Measurements from ENCODE around the gene NXPH4.
A peak's percentile ranks its signal among the peaks of the same experiment; 100 is the strongest.

The NXPH4 gene

GRCh38 chr12:57219993-57220754, 3.6 kb downstream of the NXPH4 start:
- no peak for DNase-seq

GRCh38 chr12:57220770-57221168, 4.2 kb downstream of the NXPH4 start:
- DNase-seq = no peak

DNA sequence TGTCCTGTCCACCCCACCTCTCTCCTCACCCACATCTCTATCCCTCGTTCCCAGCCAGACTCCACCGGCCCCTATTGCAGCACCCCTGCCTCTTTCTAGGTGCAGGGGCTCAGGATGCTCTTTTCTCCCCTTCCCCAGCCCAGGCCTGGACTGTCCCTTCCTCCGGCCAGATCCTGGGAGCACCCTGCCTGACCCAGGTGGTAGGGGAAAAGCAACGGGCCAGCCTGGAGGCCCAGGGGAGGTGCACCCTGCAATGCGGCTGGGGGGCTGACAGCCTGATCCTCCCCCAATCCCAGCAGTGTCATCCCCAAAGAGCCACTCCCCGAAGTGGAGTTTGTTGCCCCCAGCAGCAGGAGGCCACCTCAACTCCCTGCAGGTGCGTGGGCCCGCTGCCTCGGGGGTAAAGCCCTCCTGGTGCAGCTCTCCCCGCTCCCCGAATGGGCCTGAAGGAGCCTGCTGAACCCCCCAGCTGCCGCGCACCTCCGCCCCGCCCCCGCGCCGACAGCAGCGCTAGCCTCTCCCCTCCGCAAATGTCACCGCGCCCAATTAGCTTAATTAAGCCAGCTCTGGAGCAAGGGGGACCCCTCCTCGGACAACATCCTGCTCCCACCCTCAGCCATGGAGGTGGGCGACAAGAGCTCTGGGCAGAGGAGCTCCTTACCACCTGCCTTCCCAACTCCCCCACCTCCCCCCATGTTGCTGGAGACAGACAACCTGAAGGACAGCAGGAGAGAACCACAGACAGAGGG, 4.7 kb downstream of the NXPH4 start:
- no peak for DNase-seq

DNA sequence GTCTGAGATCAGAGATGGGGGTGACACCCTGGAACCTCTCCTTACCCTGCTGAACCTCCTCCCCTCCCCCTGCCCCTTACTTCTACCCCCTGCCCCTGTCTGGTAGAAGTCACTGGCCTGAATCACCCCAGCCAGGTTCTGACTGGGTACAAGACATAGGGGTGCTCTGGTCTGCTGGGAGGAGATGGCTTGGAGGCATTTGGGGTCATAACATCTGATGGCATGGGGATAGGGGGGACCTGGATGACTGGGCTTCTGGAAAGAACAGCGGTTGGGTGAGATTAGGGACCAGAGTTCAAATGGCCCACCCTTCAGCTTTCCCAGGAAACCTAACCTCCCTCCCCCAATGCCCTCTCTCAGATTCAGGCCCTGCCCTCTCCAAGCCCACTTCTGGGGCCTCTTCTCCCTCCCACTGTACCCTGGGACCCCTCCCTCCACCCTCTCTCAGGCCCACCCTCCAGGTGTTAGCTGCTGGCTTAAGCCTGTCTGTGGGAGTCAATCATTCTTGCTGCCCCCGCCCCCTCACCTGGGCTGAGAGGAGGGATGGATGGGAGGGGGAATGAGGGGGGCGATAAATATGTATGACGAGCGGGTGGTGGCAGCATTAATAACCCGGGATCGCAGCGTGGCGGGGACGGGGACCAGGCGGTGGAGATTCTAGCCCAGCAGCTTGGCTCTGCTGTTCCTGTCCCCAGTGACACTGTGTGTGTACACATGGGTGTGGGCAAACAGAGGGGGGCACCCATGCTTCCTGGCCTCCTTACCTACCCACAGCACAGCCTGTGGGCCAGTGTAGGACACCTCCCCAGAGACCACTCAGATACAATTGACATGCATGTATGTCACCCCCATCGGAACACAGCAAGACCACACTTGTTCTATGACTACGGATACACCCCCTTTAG, 5.9 kb downstream of the NXPH4 start:
- DNase-seq = no peak

GRCh38 chr12:57223191-57224165, 6.9 kb downstream of the NXPH4 start:
- DNase-seq = no peak

GRCh38 chr12:57224278-57224972, 7.8 kb downstream of the NXPH4 start:
- DNase-seq = no peak

GRCh38 chr12:57224973-57225679, 8.5 kb downstream of the NXPH4 start:
- DNase-seq = peak in 1 of 2 donors; percentile 33

- no peak for DNase-seq
Measured at GRCh38 chr12:57225680-57226210, 9.2 kb downstream of the NXPH4 start.

DNA sequence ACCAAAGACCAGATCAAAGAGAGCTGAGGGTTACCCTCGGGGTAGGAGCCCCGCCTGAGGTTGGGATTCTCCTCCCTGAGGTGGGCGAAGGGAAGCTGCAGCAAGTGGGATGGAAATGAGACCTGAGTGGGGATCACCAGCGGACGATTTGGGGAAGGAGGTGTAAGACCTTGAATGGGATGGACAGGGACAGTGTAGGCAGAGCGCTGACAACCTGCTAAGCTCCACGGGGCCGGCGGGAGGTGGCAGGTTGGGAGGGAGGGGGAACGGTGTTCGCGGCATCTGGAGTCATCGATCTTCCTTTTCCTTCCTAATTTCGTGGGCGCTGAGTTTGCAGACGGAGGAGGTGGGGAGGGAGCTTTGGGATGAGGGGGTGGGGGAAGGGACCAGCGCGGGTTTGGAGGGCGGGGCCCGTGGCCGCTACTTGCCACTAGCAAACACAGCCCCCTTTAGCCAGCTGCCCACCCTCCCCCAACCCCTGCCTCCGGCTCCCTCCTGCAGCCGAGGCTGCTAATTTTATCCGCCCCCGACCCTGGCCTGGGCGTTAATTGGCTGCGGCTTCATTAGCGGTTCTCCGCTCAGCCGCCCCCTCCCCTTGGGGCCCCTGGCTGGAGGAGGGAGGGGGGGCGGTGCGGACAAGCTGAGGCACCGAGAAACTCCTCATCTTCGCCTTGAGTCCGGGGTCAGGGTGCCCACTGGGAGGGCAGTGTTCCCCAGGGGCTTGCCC, 10.2 kb downstream of the NXPH4 start:
- no peak for DNase-seq

DNA sequence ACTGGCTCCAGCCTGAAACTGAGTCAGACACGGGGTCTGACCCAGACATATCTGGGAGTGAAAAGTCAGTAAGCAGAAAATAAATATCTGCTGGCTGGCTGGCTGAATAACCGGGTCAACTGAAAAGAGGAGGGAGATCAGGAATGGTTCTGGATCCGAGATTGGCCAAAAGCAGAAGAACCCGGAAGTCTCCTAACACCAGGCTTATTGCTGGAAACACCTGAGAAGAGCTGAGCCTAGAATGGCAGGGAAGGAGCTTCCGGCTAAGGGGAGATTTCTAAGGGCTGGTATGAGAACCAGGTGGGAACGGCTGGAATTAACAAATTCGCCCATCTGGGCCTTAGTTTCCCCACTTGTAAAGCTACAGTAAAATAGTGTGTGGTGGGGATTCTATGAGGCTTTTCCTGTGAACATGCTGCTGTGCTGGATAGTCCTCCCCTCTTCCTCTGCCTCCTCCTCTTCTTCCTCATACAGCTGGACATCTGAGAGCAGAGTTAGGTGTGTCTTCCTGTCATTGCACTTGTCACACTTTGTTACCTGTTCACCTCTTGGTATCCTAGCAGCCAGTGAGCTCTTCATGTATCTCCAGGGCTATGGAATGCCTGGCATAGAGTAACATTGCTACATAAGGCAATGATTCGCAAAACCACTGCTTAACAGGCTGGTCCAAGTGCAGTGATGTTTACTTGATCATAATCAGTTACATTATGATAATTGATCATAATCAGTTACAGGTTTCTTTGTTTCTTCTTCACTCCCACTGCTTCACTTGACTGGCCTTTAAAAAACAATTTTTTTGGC, 10.9 kb downstream of the NXPH4 start:
- DNase-seq = no peak

- DNase-seq = no peak
Measured at GRCh38 chr12:57229046-57229633, 12.5 kb downstream of the NXPH4 start.

- peak; percentile 68 to 84 for DNase-seq
Measured at GRCh38 chr12:57229634-57230380, 13.2 kb downstream of the NXPH4 start, which contains the start of gene SHMT2. SHMT2 (plus strand) TSS chr12:57229711; CDS start chr12:57229779, 68 bp downstream.

- no peak for DNase-seq
Measured at GRCh38 chr12:57230381-57231155, 14.0 kb downstream of the NXPH4 start.

DNA sequence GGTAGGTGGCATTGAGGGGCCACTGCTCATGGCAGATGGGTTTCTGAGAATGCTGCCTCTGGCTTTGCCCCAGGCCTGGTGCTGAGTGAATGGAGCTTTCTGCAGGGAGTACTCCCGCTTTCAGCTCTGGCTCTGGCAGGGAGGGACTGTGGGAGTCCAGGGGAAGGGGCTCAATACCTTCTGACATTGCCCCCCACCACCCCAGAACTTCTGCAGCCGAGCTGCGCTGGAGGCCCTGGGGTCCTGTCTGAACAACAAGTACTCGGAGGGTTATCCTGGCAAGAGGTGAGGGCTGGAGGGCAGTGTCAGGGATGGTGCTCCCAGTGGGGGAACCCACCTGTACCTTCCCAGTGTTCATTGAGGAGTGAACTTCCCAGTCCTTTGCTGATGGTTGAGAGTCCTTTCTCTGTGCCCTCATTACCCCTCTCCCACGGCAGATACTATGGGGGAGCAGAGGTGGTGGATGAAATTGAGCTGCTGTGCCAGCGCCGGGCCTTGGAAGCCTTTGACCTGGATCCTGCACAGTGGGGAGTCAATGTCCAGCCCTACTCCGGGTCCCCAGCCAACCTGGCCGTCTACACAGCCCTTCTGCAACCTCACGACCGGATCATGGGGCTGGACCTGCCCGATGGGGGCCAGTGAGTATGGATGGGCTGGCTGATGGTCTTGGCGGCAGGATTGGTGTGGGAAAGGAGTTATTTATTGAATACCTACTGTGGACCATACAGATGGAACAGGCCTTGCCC, 14.9 kb downstream of the NXPH4 start:
- no peak for DNase-seq

DNA sequence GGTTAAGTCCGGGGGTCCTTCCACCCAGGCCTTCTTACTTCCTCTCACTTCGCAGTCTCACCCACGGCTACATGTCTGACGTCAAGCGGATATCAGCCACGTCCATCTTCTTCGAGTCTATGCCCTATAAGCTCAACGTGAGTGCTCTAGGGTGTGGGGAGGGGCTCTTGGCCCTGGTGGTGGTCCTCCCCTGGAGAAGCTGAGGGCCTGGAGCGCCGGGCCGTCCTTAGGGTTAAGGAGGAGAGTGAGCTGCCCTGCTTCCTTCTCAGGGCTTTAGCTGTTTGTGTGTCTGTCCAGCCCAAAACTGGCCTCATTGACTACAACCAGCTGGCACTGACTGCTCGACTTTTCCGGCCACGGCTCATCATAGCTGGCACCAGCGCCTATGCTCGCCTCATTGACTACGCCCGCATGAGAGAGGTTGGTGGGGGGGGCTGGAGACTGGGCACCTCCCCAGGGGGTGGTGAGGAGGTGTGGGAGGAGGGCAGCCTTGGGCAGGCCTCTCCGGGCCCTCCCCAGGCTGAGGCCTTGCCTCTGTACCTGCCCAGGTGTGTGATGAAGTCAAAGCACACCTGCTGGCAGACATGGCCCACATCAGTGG, 15.7 kb downstream of the NXPH4 start:
- no peak for DNase-seq
